Effector CD8-positive, alpha-beta T cell (primary cell): ENCODE data around the gene COL4A2.

Experiments
- DNase-seq: peaks from one replicate; lab custom pipeline; 2025; lab: John Stamatoyannopoulos, UW

Gene COL4A2

DNA sequence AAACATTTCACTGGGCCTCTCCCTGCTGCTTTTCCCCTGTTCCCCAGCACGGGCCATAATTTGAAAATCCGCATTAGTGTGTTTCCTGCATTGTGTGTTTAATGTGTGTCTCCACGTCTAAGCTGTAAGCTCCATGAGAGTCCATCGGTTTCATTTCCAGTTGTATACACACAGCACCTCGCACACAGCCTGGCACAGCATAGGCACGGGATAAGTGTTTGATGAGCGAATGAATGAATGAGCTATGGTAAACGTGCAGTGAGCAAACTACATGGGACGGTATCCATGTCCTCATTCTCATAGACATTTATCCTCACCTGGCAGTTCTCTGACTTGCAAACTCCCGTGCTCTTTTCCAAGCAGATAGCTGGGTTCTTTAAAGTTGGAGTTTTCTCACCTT, 148.4 kb downstream of the COL4A2 start:
- DNase-seq = no peak

DNA sequence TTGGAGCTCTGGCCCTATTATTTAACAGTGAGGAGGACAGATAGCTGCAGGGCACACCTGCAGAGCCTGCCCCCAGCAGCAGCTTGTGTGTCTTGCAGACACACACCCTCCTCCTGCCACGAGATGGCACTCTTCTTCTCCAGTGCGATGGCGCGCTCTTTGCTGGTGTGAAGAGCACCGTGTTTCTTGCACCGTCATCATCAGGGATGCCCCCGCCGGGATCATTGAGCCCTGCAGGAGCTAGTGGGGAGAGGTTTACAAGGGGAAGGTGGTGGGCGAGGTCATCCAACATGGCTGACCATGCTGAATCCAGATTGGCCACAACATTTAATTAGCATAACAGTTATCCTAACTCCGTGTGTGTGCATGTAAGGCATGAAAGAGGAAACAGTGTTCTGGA, 148.9 kb downstream of the COL4A2 start:
- DNase-seq = peak; percentile 14

DNA sequence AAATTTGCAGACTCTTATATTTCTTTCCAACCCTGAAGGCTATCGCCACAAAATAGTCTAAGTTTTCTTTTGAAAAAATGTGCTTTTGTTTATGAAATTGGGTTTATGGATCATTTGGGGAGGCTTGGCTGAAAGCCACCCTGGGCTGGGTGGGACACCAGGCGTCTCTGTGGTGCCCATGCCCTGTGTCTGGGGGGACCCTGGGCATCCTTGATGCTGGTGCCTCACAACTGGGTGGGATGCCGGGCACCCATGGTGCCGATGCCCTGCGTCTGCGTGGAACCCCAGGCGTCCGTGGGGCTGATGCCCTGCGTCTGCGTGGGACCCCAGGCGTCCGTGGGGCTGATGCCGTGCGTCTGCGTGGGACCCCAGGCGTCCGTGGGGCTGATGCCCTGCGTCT, 149.5 kb downstream of the COL4A2 start:
- DNase-seq = no peak

DNA sequence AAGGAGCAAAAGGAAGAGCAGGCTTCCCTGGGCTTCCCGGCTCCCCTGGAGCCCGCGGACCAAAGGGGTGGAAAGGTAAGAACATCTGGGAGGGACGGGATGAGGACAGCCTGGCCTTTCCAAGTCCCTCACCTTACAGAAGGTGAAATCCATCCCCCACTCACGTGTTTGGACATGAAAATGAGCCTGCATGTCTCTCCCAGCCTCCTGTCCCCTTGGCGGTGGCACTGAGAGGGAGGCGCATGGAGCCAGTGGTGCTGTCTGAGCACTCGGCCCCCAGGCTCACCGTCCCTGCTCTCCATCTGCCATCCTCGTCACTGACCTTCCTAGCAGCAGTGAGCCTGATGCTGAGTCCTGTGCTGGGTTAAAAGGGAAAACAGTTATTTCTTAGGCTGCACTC, 150.3 kb downstream of the COL4A2 start:
- DNase-seq = no peak

DNA sequence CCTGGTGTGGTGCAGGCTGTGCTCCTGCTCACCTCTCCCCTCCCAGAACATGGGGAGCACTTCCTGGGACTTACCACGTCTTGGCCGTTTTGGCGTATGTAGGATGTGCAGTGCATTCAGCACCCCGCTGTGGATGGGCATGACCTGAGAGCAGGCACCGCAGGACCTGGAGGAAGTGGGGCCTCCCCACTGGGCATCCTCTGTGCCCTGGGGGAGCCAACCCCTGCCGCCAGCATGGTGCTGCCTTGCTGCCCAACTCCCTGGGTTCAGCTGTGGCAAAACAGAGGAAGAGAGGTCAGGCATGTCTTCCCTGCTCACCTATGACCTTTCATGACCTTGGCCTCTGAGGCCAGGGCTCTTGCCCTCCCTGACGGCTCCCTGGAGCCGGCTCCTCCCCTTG, 150.9 kb downstream of the COL4A2 start:
- no peak for DNase-seq

DNA sequence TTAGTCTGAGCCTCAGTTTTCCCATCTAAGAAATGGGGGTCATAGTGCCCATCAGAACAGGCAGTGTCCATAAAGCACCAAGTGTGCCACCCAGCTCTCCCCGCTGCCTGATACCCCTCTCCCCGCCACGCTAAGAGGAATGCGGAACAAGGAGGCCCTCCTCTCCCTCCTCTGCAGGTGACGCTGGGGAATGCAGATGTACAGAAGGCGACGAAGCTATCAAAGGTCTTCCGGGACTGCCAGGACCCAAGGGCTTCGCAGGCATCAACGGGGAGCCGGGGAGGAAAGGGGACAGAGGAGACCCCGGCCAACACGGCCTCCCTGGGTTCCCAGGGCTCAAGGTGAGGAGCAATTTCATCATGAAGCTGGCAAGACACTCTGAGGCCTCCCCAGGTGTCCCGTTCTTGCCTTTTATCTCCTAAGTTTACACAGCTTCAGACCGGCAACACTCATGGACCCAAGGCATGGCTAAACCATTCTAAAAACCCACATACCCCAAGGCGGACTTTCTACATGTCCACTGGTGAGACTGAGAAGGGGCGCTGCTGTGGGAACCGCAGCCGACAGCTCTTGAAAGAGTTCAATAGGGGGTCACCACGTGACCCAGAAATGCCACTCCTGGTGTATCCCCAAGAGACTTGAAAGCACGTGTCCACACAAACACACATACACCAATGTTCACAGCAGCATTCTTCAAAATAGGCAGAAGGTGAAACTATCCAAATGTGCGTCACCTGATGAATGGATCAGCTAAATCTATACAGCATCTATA, 151.7 kb downstream of the COL4A2 start:
- DNase-seq = no peak

DNA sequence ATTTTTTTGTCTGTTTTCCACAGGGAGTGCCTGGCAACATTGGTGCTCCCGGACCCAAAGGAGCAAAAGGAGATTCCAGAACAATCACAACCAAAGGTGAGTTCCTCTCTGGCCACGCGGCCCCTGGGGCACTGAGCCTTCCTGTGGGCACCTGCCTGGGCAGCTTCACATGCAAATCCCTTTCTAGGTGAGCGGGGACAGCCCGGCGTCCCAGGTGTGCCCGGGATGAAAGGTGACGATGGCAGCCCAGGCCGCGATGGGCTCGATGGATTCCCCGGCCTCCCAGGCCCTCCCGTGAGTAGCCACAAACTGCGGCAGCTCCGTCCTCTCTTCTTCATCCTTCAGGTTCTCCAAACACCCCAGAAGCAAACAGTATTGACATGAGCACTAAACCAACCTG, 155.0 kb downstream of the COL4A2 start:
- no peak for DNase-seq

DNA sequence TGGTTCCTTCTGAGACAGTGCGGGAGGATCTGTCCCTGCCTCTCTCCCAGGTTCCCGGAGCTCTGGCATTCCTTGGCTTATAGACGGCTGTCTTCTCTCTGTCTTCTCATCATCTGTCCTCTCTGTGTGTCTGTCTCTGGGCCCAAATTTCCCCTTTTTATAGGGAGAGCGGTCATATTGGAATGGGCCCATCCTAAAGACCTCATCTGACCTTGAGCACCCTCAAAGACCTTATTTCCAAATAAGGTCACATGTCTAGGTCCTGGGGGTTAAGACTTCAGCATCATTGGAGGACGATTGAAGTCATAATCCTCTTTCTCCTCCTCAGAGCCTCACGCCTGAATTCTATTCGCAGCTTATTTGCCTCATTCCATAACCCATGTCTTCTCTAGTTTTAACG, 156.1 kb downstream of the COL4A2 start:
- no peak for DNase-seq

DNA sequence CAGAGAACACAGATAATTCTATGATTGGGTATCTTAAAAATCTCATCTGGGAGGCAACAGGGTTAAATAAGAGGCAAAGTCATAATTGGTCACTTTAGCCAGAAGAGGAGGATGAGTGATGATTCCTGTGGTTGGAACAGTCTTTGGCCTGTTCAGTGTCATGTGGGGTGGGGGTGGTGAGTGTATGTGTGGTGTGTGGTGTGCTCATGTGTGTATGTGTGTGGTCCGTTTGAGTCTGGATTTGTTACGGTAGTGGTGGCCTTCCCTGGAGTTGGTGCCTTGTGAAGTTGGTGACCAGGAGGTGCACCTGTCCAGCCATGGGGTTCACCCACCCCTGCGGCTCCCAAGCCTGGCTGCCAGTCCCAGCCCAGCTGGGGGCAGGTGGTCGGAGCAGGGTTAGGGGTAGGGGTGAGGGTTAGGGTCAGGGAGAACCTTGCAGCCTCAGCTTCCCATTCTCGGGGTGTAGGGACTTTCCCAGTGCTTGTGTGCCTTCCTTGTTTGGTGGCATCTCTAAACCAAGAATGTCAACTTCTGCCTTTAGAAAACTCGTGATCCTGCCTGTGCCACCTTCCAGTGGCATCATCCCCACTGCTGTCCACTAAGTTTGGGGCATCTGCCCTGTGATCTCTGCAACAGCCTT, 156.9 kb downstream of the COL4A2 start:
- no peak for DNase-seq

DNA sequence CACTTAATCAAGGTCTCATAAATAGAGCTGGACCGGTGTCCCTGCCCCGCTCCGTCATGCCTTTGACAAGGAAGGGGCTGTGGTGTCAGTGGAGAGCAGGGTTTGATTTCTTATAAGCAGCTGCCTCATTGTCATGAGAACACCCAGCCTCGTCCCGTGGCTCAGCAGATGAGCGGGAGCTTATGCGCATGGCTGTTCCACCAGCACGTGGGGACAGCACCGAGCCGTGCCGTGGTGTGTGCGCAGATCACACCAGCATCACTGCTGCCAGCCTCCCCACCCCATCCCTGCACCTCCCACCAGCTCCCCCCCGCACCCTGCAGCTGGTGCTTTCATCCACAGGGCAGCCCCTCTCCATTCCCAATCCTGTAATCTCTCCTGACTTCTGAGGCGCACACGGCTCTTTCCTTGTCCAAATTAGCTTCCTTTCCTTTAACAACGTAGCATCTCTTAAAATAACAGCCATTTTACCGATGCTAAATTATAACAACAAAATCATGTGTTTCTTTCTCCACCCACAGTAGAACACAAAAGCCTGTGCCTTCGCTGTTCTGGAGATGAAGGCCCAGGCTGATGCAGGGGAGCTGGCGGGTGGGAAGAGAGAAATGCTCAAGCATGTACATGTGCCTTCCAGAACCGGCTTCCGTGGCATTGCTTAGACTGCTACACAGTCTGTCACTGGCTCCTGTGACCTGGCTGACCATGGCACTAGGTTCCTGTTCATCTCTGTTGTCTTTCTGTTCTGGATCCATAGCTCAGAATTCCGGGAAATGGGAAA, 157.7 kb downstream of the COL4A2 start:
- no peak for DNase-seq

DNA sequence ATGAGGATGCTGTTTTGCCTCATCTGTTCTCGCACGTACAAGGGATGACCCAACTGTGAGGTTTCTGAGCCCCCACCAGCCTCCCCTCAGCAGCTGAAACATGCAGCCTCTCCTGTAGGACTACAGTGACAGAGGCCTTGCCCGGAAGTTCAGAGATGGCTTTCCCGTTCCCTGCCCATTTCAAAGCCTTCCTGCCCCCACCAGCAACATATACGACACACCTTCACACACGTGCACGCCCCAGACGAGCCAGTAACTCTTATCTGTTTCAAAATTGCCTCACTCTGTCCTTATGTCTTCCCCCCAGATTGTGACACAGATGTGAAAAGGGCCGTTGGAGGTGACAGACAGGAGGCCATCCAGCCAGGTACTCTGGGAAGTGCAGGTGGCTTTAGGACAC, 158.6 kb downstream of the COL4A2 start:
- no peak for DNase-seq

DNA sequence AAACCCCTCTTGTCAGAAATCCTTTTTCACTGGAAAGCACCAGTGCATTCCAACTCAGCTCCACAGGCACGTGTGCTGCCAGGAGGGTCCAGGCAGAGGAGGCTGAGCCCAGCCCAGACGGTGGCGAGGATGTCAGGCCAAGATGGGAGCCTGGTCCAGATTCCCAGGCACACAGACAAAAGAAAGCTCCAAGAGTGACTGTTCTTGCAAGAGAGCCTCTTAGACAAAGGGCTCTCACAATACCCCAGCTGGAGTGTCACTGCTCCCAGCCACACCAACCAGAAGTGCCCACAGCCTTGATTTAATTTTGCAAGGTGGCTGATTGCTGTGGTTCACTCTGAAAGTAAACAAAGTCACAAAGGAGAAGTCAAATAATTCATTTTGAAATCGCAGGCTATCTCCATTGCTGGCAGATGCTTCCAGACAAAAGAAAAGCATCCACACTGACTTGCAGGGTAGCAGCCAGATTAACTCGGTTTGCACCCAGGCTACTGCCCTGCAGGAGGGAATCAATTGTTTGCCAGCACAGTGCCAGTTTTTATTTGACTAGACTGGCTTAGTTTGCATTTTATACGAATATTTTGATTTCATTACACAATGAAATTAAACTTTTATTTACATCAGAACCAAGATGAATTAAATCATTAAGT, 159.3 kb downstream of the COL4A2 start:
- DNase-seq = no peak

DNA sequence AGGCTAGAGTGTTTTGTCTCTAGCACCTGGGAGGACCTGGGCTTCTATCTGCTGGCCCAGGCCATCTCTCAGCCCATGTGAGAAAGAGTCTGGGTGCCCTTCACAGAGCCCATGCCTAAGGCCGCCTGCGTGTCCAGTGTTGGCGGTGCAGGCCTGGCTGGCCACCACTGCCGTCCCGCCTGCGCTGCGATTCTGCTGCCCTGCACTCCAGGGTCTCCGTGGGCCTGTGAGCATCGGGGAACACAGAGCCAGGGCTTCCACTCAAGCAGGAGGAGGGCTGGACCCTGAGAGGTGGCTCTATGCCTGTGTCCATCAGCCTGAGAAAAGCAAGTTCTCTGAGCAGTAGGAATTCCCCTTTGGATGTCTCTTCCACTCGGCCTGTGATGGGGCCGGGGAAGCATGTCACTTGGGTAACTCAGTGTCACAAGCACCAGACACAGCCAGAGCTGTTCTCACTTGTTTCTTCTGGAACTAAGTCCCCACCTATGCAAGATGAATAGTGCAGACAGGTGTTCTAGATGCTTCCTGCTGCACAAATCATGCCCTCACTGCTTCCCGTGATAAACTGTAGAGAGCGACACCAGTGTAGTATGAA, 160.5 kb downstream of the COL4A2 start:
- DNase-seq = no peak

DNA sequence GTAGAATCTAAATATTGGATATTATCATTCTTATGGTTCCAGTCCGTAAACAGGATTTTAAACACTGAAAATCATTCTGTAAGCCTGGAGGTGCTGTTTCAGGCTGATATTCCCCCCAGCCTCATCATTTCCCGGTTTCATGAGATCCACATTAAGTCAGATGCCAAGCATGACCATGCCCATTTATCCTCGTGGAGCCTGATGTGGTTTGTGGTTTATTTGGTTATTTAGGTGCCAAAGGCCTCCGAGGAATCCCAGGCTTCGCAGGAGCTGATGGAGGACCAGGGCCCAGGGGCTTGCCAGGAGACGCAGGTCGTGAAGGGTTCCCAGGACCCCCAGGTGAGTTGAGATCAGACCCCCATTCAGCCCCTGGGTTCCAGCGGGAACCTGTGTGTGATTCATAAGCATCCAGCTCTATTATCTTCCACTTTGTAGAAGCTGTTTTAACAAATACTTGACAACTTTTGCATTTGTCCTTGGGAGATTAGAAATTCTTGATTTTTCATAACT, 162.0 kb downstream of the COL4A2 start:
- no peak for DNase-seq

DNA sequence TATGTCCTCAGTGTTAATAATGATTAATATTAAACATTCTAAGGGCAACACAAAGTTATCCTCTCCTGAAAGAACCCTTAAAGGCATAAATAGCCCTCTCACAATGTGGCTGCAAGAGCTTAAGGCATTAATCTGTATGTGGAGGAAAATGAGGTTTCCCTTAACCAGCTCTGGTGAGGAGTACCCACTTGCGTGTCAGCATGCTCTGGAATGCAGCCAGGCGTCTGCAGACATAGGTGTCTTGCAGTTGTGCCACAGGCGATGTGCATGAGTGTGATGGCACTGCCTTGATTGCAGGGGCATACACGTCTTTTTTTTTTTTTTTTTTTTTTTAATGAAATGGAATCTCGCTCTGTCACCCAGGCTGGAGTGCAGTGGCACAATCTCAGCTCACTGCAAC, 162.5 kb downstream of the COL4A2 start:
- no peak for DNase-seq

DNA sequence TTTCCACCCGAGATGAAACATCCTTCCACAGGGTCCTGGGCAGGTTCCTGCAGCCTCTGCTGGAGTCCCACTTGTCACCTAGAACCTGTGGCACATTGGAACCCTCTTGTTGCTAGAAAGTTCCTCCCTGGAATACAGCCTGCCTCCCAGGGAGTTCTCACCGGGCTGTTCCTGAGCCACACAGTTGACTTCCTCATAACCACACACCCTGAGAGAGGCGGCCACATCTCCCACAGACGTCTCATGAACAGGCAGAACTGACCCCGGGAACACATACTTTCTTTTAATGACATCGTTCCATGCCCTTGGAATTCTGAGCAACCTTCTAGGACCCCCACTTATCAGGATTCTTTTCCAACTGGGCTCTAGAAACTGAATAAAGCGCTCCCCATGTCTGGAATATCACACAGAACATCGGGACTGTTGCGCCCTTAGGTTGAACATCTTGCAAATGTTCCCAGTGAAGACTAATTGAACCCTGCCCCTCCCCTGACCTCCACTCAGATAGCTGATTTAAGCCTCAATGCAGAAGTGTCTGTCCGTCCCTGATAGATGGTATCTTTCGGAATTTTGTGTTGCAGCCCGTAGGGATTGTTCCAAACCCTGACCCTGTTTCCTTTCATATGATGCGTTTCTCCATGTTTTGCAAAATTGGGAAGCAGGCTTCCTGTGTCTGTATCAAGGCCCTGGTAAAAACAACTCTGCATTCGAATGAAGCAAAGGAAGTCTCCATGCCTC, 163.4 kb downstream of the COL4A2 start:
- no peak for DNase-seq

DNA sequence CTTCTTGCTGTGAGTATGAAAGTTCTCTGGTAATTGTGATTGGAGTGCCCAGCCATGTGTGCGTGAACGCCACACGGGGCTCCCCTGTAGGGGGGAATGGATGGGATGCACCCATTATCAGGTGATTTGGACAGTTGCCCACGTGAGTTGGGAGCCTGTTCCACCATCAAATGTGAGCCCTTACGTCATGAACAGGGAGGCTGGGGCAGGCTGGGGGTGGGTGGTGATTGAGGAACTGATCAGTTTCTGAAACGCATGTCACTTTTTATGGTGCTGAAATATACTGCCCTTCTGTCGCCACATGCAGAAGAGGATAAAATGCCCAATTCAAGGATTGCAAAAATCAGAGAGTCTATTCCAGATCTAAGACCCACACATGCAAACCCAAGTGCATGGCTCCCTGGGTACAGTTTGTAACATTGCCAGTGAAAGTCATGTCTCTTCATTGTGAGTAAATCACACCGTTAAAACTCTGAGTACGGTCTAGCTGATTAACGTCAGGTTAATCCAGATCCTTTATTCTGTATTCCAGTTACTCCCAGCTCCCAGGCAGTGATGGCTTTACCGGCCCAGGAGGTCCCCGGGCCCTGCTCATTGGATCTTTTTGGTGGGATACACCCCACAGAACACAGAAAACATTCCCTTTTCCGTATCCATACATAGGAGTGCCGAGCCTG, 164.2 kb downstream of the COL4A2 start:
- DNase-seq = no peak

DNA sequence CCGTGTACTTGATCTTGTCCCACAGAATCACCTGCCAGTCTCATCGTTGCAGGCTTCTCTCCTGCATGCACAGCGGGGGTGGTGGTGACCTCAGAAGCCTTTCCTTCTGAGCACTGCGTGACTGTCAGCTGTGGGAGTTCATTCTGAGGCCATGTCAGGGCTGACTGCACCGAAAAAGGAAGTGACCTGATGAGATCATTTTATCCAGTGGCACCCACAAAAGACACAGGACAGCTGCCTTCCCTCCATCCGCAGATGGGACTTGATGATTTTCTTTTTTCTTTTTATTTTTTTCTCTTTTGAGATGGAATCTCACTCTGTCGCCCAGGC, 164.7 kb downstream of the COL4A2 start:
- no peak for DNase-seq

DNA sequence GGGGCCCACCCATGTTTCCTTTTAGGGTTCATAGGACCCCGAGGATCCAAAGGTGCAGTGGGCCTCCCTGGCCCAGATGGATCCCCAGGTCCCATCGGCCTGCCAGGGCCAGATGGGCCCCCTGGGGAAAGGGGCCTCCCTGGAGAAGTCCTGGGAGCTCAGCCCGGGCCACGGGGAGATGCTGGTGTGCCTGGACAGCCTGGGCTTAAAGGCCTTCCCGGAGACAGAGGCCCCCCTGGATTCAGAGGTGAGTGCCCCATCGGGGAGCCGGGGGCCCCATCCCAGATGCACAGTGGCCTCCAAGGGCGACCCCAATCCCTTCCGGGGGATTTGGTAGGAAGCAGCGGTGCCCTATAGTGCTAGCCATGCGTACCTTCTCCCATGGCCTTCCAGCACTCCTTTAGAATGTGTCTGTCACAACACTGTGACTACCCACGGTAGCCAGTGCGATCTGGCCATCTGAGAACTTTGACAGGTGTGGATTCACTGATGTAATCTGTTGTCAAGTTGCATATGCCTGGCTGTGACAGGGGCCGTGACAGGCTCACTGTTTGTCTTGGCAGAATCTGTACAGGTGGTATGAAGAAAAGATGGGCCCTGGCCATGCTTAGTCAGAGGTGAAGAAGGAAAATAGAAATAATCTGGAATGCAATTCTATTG, 165.9 kb downstream of the COL4A2 start:
- DNase-seq = no peak

DNA sequence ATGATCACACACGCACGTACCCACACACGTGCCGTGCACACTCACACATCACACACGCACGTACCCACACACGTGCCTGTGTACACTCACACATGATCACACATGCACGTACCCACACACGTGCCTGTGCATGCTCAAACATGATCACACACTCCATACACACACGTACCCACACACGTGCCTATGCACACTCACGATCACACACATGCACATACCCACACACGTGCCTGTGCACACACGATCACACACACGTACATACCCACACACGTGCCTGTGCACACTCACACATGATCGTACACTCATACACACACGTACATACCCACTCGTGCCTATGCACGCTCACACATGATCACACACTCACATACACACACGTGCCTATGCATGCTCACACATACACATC, 167.6 kb downstream of the COL4A2 start:
- DNase-seq = no peak
